Hematopoietic multipotent progenitor cell treated with erythropoietin and hydrocortisone succinate and interleukin-3 and kit ligand, for 17 days (in vitro differentiated cells): ENCODE measurements around the gene RAB44.
A peak's percentile ranks its signal among the peaks of the same experiment; 100 is the strongest.

Source experiments
- DNase-seq: peaks from one replicate; pipeline ENCODE4 v3.0.0-alpha.2; 2015; ENCODE audit warnings: low spot score

Gene RAB44

GRCh38 chr6:36666826-36667591 lies 30.6 kb upstream of the RAB44 start:
- DNase-seq, result no peak

GRCh38 chr6:36668591-36668990 lies 29.0 kb upstream of the RAB44 start:
- no peak for DNase-seq

- DNase-seq, result no peak
These were observed 28.6 kb upstream of the RAB44 start for GRCh38 chr6:36669002-36669401.

GRCh38 chr6:36670271-36670670 lies 27.4 kb upstream of the RAB44 start:
- no peak for DNase-seq

GRCh38 chr6:36671687-36672375 lies 25.8 kb upstream of the RAB44 start:
- DNase-seq, result no peak

- DNase-seq, result no peak
These were observed 23.7 kb upstream of the RAB44 start for GRCh38 chr6:36673882-36674281.

GRCh38 chr6:36674942-36675341 lies 22.7 kb upstream of the RAB44 start:
- DNase-seq, result no peak

GRCh38 chr6:36676141-36677058 lies 21.2 kb upstream of the RAB44 start:
- DNase-seq, result peak; percentile 29

GRCh38 chr6:36677059-36677749 lies 20.4 kb upstream of the RAB44 start:
- no peak for DNase-seq

- peak; percentile 17 for DNase-seq
These were observed 19.7 kb upstream of the RAB44 start for GRCh38 chr6:36677753-36678487.

GRCh38 chr6:36678488-36679042 lies 19.1 kb upstream of the RAB44 start, which contains the start of gene CDKN1A:
TSS of gene CDKN1A (plus strand) at chr6:36678714. CDS start at chr6:36684102, 5,388 bp downstream.
- peak; percentile 80 for DNase-seq

GRCh38 chr6:36679043-36679833 lies 18.4 kb upstream of the RAB44 start:
- peak; percentile 57 for DNase-seq

GRCh38 chr6:36682328-36683144 lies 15.1 kb upstream of the RAB44 start:
- DNase-seq, result peak; percentile 50

GRCh38 chr6:36683145-36683655 lies 14.4 kb upstream of the RAB44 start:
- DNase-seq, result no peak

GRCh38 chr6:36683656-36684446 lies 13.8 kb upstream of the RAB44 start:
- no peak for DNase-seq

GRCh38 chr6:36684447-36684812 lies 13.2 kb upstream of the RAB44 start:
- DNase-seq, result no peak

- no peak for DNase-seq
These were observed 12.3 kb upstream of the RAB44 start for GRCh38 chr6:36685166-36685924.
